Globus pallidus (tissue), 1 donor: Measurements from ENCODE around the gene PTPRT.

ENCODE experiments used
- DNase-seq: peaks from one replicate; pipeline ENCODE4 v3.0.0-alpha.2; 2015; ENCODE audit warnings: low spot score

PTPRT gene

DNA sequence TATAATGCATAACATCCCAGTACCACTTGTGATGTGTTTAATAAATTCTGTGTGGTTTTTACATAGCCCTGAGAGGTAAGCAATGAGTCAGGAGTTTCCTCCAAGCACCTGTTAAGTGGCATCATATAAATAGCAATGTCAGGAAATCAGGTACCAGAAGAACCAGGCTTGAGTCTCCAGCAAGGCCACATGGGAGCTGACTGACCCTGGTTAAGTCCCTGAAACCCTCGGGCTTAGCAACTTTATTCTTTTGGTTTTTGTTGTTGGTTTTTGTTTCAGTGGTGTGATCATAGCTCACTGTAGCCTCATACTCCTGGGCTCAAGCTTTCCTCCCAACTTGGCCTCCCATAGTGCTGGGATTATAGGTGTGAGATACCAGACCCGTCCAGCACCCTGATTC lies 70.0 kb downstream of the PTPRT start:
- DNase-seq, result no peak

DNA sequence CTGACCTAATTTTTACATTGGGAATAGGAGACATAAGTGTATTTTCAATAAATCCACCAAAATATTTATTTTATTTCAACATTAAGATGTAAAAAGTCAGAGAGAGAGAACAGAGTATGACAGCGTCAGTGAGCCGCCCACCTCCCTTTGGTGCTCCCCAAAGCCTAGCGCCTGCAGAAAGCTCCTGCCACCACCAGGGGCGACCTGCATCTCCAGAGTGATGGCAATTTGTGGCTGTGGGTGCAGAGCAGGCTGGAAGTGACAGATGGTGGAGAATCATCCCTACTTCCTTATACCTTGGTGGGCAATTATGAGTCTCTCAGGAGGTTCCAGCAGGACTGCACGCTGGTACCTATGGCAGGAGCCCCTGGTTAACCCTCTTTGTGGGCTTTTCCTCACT lies 87.3 kb downstream of the PTPRT start:
- no peak for DNase-seq

DNA sequence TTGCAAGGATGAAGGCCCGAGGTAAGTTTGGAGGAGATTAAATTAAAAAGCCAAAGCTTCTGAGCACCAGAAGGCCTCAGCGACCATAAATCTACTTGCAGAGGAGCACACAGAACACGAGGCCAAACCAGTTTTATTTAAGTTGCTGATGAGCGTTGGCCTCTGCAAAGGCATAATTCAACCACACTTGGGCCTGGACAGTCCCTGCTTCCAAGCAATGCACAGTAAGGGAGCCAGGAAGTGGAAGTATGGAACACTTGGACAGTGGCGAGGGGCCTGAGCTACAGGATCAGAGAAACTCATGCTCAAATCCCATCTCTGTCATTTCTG lies 92.8 kb downstream of the PTPRT start:
- DNase-seq, result peak; percentile 7

DNA sequence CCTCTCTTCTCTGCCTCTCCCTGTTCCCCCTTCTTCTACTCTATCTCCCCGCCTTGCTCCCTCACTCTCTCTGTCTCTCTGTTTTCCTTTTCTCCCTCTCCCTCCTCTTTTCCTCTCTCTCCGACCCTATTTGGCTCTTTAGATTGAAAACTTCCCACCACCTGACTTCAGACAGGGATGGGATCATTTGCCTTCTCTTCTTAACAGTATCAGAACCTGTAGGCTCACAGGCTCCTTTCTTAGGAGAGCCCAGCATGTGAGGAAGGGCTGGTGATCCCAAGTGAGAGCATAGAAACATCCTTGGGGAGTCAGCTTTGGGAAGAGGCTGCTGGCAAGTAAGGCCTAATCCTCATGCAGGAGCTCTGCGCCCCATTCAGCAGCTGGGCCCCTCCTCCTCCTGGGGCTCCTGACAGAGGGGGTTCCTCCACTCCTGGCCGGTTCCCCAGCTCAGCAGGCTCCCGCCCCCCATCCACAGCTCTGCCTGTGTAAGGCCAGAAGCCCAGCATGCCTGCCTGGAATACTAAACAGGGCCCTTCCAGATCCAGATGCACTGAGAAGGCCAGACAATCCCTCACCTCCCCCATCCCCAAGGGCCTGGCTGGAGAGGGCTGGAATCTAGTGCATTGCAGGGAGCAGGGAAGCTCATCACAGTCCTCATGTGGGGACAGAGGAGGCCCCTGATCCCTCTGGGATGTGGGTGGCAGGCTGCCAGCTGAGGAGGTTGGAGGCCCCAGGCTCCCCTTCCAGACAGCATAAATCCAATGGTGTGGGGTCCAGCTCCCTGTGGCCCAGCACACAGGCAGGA lies 93.4 kb downstream of the PTPRT start:
- peak; percentile 90 for DNase-seq

DNA sequence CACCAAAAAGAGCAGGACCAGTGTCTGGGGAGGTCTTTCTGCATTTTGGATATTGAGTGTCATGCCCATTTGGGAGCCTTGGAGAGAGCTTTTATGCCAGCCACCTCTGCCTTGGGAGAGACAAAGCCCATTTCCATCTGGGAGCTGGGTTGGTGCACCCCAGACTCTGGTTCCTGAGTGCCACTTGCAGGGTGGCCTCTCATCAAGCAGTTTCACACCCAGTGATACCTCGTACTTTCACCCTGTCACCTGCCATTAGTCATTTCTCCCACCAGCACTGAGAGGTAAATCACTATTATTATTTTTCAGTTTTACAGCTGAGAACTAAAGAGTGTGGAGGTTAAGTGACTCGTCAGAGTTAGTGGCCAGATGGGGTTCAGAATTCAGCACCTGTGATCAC lies 94.7 kb downstream of the PTPRT start:
- DNase-seq, result no peak

DNA sequence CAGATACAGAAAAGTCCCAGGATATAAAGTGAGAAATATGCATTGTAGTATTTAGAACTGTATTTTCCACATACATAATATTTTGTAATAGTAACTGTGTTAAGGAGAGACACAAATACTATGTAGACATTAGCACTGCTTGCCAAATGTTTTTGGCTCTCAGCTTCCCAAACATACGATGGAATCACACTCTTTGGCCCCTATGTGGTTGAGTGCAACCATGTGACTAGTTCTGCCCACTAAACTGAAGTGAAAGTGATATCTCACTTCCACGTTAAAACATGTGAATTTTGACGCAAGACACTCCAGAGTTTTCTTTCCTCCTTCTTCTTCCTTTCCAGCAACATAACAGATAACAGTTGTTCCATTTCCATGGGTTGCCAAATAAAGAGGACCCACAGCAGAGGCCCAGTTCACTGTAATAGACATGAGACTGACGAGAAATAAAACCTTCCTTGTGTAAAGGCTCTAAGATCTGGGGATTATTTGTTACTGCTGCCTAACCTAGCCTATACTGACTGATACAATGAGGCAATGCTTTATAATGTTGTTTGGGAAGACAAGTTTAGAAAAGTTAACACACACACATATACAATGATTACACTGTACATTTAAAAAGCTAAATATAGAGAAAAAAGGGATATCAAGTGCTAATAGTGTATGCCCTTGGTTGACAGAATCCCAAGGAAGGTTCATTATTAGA lies 97.2 kb downstream of the PTPRT start:
- no peak for DNase-seq

DNA sequence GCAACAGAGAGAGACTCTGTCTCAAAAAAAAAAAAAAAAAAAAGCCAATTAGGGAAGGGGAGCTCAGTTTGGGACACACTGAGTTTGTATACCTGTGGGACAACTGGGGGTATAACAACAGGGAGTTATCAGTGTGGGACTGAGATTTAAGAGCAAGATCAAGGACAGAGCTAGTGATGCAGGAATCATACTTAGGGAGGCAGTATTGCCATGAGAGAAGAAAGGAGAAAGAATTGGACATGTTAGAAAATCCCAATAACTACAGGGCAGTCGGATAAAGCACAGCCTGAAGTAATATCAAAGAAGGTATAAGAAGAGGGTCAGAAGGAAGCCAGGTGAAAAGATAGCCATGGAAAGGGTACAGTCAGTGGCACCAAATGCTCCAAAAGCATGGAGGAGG lies 121.2 kb downstream of the PTPRT start:
- peak; percentile 11 for DNase-seq

DNA sequence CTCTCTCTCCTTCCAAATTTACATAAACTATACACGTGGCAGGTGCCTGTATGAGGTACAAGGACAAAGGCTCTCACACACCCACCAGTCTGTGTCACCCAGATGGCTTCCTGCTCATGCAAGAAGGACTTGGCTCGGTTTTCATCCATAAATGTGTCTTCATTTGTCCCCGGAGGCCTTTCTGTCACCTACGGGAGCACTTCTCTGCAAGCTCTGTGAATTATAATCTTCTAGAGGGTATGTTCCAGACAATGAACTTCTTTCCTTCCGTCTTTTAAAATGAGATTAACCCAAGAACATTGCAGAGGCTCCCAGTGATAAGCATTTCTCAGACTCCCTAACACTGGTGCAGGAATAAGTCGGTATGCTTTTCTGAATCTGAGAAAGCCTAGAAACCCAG lies 123.6 kb downstream of the PTPRT start:
- DNase-seq, result no peak

DNA sequence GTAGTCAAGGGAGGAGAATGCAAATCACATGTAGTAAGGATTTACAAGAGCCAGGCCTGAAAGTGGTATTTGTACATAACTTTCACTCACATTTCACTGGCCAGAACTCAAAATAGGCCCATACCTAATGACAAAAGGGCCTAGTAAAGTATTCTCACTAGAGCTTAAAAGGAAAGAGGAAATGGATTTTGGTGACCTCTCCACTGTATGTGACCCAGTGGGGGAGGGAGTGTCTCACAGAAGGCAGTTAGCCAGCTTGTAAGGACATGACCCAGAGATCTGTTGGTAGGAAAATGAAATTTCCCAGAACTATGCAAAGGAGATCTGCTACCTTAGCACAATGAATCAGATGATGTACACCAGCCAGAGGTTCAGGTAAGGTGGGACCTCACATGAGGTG lies 124.4 kb downstream of the PTPRT start:
- no peak for DNase-seq

DNA sequence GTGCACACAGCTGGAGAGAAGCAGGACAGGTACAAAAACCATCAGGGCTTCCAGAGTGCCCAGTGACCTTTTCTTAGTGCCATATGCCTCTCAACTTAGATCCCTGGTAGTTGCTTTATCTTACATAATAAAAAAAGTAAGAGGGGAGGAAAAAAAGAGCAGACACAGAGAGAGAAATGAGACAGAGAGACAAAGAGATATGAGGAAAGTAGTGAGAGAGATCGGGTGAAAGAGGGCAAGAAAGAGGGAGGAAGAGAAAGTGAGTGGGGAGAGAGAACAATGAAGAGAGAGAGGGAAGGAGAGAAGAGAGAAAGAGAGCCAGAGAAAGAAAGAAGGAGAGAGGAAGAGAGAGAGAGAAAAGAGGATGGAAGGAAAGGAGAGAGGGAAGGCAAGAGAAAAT lies 131.6 kb downstream of the PTPRT start:
- no peak for DNase-seq

DNA sequence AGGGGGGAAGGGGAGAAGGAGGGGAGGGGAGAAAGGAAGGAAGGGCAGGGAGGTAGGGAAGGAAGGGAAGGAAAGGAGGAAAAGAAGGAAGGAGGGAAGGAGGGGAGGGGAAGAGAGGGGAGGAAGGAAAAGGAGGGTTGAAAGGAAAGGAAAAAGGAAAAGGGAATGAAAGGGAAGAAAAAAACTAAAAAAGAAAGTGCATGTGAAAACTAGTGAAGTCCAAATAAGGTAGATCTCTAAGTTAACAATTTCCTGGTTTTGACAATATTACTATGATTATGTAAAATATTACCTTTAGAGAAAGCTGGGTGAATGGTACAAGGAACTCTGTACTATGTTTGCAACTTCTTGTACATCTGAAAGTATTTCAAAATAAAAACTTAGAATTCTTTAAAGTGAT lies 132.4 kb downstream of the PTPRT start:
- no peak for DNase-seq

DNA sequence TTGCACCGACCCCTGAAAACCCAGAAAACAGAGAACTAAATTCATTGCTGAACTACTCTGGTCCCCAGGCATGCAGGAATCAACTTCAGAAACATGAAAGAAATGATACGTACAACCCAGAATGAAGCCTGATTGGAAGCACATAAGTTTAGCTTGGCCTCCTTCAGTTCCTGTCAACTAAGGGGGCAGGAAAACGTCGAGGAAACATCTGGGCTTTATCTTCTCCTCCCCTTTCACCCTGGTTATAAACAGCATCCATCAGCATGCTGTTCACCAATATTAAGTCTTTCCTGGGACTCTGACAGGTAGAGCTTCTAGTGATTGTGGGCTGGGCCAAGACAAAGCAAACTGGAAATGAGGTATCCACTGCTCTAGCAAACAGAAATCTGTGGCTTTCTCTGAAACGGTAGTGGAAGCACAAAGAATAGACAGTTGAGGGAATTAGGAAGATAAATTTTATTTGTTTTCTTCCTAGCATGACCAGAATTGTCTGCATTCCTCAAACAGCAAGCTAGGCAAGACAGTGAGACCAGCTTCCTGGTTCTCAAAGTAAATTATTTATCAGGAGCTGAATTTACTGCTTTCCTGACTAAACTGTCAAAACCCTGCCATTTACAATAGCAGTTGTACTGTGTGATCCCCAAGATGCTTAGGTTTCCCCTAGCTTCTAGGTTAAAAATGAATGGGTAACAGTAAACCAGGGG lies 134.4 kb downstream of the PTPRT start:
- DNase-seq, result no peak

DNA sequence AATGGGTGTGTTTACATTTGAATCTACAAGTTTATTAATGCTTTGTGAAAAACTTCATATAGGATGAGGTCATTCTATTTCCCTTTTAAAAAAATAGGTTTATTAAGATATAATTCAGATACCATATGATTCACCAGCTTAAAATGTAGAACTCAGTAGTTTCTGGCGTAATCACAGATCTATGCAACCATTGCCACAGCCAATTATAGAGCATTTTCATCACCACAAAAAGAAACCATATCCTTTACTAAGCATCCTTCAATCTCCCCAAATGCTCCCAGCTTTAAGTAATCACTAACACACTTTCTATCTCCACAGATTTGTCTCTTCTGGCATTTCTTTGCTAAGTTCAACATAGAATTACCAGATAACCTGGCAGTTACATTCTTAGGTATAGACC lies 137.2 kb downstream of the PTPRT start:
- no peak for DNase-seq

DNA sequence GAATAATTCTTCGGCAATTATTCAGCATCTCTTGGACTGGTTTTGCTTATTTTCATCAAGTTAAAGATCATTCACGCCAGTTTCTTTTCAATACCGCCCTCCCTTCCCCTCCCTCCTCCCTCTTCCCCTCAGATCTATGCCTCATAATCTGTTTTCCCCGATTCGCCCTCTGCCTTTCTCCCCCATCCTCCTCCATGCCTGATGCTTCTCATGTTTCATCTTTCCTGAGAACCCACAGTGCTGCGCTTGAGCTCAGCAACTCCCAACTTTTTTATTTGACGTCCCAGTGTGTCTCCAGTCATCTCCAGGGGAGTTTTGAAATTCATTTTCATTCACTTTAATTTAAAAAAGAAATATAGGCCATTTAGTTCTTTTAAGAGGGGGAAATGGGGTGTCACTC lies 142.7 kb downstream of the PTPRT start:
- DNase-seq, result no peak

DNA sequence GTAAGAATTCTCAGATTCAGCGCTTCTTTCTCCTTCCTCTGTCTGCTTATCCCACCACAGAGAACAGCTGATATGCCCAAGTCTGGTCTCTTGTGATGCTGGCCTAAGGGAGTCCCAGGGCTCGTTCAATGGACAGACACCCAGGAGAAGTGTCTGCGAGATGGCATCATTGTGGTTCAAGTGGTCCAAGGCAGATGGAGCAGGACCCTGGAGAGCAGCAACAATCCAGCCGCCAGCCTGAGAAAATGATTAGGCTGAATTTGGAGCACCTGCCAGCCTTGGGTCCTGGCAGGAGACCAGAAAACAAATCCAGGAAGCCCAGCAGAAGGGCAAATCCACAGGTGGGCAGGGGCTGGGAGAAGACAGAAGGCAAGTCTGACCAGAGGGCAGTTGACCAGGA lies 145.8 kb downstream of the PTPRT start:
- no peak for DNase-seq

DNA sequence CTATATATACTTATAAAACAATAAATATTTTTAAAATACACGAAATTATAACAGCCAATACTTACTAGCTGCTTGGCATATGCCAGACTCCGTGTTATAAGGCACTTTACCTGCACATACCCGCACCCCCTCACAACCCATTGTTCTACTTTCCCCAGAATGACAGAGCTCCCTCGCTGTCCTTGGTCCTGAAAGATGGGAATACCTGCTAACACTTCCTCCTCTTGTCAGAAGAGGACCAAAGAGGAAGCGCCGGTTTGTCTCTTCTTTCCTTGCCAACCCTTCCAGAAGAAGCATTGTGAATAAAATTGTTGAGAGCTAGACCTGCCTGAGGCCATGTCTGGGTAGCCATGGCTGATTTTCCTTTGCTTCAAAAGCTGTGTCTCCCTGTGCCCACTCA lies 149.3 kb downstream of the PTPRT start:
- no peak for DNase-seq

DNA sequence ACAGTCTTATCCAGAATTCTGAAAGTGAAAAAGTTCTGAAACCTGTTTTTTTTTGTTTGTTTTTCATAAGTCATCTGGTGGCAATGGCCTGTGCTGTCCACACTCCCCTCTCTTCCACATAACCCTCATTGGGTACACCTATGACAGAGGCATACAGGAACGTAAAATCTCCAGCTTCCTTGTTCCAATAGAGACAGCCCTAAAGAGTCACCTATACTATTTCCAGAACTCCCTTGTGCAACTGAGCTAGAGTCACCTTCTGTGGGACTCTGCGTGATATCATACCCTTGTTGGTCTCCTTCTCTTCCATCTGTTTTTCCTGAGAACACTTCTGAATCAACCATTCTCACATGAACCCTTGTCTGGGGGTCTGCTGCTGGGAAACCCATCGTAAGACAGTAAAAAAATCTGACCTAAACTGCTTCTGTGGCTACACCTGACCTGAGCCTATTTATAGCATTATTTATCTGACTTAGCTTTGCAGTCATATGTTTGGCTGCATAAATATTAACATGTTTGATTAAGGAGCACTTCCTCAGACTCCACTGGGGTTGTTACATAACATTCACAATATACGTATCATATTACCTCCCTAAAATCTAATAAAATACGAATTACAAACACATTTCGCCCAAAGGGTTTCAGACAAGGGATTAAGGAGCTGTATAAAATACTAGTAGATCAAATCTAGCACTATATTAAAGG lies 151.9 kb downstream of the PTPRT start:
- DNase-seq, result no peak

DNA sequence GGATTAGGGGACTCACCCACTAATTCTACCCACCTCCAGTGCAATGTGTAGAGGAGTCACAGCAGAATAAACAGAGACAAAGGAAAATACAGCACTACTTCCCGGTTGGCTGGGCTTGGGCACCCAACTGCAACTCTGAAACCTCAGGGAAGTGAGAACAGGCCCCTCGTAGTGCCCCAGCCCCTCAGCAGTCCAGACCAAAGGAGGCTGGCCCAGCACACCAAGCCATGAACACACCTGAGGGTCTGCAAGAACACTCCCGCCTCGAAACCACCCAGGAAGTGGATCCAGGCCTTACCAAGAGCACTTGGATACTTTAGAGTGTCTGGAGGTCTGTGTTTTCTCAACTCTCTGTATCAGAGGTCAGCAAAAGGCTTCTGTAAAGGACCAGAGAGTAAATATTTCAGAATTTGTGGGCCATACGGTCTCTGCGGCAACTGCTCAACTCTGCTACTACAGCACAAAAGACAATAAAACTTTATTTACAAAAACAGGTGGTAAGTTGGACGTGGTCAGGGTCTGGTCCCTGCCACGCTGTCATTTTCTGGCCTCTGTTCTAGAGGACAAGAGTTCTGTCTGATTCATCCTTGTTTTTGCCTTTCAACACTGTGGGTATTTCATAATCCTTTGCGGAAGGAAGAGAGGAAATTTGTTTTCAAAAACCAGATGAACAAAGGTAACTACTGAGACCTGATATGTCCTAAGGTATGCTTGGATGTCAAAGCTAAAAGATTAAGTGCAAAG lies 154.6 kb downstream of the PTPRT start:
- DNase-seq, result no peak

DNA sequence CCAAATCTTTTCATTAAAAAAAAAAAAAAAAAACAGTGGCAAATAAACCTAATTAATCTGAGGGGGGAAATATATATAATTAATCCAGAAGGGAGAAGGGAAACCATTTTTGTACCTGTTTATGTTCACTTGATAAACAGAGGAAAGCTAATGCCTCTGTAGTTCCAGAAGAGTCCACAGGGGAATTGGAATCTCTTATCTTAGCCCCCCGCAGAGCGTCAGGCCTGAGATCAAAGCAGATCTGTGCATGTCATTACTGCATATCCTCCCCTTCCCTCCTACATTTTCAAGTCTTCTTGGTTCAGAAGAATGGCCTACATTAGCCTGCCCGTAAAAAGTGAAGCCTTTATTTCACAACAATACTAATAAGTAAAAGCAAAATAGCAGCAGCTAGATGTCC lies 157.2 kb downstream of the PTPRT start:
- no peak for DNase-seq

DNA sequence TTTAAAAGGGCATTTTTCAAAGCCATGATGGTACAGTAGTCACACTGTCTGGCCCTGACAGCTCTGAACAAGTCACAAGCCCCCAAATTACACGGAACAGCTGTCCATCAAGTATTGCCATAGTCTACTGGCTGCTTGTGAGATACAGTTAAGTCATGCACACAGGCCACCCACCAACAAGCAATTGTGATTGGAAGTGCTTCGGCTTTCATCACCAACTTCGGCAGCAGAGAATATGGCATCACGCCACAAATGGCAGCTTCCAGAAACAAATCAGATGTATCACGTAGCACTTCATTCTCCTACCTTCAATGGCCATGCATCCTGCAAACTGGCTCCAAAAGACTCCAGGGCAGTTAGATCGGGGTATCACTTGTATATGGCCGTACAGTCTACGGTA lies 160.5 kb downstream of the PTPRT start:
- DNase-seq, result no peak

DNA sequence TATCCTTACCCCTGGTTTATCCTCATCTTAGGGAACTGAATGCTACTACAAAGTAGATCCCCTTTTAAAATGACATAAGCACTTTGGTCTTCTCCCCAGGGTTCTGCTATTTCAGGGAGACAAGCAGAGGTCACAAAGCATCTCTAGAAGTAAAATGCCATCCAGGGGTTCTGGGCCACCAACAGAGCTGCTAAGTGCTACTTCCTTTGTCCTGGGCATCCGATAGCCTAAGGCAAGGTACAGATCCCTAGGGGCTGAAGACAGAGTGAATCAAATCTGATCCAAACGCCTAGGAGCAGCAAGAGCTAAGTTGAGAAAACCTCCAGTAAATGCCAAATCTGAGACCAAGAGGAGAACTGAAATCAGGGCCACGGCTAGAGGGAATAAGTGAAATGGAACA lies 161.2 kb downstream of the PTPRT start:
- DNase-seq, result no peak

DNA sequence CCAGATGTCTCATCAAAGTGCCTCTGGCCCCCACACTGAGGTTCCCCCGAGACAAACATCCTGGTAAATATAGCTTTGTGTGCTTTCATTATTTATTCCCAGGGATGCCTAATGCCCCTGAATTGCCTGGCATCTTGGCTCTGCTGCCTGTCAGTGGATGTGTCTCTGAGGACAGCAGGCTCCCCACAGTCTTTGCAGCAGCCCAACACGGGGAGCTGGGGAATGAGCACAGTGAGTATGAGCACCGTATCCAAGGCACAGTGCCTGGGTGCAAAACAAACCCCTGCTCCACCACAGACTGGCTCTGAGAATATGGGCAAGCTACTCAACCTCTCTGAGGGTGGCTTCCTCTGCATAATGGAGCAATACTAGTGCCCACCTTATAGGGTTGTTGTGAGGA lies 165.9 kb downstream of the PTPRT start:
- no peak for DNase-seq
